ENCODE results near the gene MYO15B.

Gene MYO15B

DNA sequence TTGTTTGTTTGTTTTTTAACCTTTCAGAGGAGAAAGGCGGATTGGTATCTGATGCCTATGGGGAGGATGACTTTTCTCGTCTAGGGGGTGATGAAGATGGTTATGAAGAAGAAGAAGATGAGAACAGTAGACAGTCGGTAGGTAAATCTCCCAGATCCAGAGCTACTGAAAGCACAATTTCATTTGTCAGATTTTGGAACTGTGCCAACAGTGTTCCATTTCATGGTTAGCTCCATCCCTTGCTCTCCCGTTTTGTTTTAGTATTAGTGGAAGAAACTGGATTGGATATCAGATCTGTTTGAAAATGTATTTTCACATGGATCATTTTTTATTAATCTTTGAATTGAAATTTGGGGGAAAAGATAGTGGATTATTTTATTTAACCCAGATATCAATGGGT, 80.9 kb downstream of the MYO15B start:
- TF ChIP-seq, protein P1, sequence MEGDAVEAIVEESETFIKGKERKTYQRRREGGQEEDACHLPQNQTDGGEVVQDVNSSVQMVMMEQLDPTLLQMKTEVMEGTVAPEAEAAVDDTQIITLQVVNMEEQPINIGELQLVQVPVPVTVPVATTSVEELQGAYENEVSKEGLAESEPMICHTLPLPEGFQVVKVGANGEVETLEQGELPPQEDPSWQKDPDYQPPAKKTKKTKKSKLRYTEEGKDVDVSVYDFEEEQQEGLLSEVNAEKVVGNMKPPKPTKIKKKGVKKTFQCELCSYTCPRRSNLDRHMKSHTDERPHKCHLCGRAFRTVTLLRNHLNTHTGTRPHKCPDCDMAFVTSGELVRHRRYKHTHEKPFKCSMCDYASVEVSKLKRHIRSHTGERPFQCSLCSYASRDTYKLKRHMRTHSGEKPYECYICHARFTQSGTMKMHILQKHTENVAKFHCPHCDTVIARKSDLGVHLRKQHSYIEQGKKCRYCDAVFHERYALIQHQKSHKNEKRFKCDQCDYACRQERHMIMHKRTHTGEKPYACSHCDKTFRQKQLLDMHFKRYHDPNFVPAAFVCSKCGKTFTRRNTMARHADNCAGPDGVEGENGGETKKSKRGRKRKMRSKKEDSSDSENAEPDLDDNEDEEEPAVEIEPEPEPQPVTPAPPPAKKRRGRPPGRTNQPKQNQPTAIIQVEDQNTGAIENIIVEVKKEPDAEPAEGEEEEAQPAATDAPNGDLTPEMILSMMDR (IDR thresholded peaks at IDR 0.05; ENCODE audit: control insufficient read depth, extremely low read depth, insufficient read depth), result no peak
- DNase-seq (ENCODE audit: low read depth), result no peak
- peak overlapping the region; percentile 99 for H3K4me3 ChIP-seq (ENCODE audit: low read depth, low read length)

DNA sequence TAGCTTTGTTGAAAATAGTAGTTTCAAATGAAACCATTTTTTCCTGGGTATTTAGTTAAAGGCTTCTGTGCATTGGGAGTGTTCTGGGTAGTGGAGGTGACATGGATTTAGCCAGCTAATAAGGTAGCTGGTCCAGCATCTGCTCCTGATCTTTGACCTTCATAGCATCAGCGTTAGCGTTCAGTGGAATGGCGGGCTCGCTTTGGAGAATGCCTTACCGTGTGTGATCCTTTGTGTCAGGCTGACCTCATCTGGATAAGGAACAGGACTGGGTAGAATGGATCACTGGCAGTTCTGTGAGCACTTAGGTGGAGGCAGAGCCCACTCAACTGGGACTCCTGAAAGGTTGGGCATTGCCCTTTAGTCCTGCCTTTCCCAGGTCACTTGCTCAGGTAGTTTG, 83.3 kb downstream of the MYO15B start:
- TF ChIP-seq, protein P1 (IDR thresholded peaks at IDR 0.05; ENCODE audit: control insufficient read depth, extremely low read depth, insufficient read depth), result no peak
- H3K4me3 ChIP-seq (ENCODE audit: low read depth, low read length), result no peak overlapping the region

DNA sequence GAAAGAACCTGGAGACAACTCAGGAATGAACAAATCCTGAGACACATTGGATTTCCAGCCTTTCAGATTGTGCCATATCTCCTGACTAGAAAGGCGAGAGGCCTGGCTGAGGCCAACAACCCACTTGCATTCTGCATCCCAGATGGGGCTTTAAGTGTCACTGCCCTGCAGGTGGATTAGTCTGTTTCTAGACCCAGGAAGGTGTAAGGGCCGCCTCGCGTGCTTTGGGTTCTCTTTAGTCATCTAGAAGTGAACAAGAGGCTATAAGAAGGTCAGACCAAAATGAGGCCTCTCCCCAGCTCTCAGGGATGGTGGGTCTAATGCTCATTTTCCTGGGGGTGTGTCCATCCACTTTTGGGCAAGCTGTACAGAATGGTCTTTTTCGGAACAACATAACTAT, 84.4 kb downstream of the MYO15B start:
- TF ChIP-seq, protein P1 (IDR thresholded peaks at IDR 0.05; ENCODE audit: control insufficient read depth, extremely low read depth, insufficient read depth), result no peak
- H3K4me3 ChIP-seq (ENCODE audit: low read depth, low read length), result no peak overlapping the region
- DNase-seq (ENCODE audit: low read depth), result no peak

More for the DNA sequence above, 83.3 kb downstream of the MYO15B start:
- DNase-seq (ENCODE audit: low read depth), result no peak

DNA sequence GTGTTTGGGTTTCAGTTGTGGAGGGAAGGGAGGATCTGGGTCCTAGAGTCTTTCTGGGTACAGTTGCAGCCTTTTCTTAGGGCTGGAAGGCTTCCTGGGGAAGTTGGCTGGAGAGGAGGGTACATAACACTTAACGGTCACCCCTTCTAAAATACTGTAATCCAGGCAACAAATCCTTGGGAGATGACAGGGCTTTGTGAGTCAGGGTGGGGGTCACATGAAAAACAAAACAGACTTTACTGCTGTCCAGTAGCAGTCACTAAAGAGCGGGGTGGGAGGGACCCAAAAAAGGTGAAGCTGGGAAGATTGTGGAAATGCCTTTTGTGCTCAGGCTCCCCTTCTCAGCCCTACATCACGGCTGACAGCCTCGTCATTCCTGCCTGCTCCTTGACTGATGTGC, 85.9 kb downstream of the MYO15B start:
- H3K4me3 ChIP-seq (ENCODE audit: low read depth, low read length), result no peak overlapping the region
- no peak for DNase-seq (ENCODE audit: low read depth)
- TF ChIP-seq, protein P1 (IDR thresholded peaks at IDR 0.05; ENCODE audit: control insufficient read depth, extremely low read depth, insufficient read depth), result no peak

Measured in LNCaP clone FGC (cell line).